Fibroblast of peridontal ligament (primary cell): ENCODE measurements around the gene COL23A1.

Source experiments
- DNase-seq: peaks from one replicate; pipeline ENCODE4 v3.0.0-alpha.2; 2010; ENCODE audit errors: extremely low read depth

The COL23A1 gene

DNA sequence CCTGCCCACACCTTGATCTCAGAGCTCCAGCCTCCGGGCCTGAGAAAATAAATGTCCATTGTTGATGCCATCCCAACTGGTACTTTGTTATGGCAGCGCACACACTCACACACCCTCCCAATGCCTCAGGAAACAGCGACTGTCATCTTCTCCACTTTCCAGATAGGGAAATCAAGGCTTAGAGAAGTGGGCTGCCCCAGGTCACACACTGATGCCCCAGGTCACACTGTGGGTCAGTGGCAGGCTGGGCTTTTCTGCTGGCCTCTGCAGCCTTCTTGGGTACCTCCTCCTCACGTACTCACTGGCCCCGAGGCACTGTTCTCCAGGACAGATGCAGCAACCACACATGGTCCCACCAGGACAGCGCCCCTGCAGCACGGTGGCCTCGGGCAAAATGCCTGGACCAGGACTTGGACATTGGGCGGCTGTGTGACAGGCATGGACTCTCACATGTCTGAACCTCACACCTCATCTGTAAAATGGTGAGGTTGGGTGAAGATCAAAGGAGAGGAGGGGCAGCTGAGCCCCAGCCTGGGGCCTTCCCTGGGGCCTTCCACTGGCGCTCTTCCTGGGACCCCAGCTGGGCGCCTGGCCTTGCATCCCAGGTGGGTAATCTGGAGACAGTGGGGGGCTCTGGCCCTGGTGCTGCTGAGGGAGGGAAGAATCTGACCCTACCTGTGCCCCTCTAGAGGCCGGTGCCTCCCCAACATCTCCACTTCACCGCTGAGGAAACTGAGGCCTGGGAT lies 156.0 kb downstream of the COL23A1 start:
- no peak for DNase-seq

DNA sequence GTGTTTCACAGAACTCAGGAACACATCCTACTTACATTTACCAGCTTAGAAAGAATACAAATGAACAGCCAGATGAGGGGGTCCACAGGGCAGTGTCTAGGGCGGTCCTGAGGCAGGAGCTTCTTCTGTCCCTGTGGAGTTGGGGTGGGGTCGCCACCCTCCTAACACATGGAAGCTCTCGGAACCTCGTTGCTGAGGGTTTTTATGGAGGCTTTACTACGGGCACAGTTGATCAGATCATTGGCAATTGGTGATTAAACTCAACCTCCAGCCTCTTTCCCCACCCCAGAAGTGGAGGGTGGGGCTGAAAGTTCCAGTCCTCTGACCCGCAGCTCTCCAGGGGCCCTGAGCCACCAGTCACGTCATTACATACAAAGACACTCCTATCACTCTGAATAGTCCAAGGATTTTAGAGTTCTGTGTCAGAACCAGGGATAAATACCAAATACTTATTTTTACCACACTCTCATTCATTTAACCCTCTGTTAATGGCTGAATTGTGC lies 156.9 kb downstream of the COL23A1 start:
- no peak for DNase-seq

DNA sequence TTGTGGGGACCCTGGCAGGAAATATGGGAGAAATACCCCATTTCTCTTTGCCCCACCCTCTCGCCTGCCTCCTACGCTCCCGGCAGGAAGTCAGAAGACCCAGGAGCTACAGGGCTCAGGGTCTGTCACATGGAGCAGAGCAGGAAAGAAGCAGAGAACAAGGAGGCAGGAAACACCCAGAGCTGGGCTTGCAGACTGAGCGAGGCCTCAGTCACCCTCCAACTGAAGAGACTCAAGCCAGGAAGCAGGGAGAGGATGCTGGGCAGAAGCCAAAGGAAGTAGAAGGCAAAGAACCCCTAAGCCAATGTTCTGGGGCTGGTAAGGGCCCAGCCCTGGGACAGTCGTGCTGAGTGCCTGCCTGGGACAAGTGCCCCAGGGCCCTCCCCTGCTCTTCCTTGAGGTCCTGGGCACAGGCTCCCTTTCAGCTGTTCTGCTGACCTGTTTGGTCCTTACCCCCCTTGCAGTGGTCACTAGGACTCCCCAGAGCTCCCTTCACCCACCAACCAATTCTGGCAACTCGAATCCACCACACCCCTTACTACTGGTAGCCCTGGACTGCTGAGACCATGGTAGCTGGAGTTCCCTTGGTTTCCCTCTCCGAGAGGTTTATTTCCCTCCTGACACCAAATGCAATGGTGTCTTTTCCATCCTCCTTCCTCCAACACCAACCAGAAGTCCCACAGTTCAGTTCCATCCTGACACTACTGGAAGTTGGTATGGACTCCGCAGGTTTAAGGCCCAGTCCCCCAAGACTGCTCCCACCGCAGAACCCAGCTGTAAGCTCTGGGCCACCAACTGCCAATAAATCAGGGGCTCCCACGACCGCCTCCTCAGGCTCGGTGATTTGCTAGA lies 157.5 kb downstream of the COL23A1 start:
- no peak for DNase-seq

DNA sequence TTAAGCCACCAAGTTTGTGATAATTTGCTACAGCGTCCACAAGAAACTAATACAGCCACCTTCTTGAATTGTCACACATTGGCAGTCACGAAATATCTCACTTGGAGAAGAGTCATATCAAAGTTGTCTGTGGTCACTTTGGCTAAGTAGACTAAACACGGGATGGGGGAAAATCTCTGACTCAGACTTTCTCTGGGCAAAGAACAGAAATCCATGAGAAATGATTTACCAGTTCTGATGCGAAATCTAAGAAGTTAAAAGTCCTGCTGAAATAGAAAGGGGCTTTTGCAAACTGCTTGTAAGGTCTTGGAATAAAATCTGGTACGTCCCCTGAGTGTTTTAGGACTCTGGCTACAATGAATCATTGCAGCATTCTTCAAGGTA lies 158.4 kb downstream of the COL23A1 start:
- no peak for DNase-seq

DNA sequence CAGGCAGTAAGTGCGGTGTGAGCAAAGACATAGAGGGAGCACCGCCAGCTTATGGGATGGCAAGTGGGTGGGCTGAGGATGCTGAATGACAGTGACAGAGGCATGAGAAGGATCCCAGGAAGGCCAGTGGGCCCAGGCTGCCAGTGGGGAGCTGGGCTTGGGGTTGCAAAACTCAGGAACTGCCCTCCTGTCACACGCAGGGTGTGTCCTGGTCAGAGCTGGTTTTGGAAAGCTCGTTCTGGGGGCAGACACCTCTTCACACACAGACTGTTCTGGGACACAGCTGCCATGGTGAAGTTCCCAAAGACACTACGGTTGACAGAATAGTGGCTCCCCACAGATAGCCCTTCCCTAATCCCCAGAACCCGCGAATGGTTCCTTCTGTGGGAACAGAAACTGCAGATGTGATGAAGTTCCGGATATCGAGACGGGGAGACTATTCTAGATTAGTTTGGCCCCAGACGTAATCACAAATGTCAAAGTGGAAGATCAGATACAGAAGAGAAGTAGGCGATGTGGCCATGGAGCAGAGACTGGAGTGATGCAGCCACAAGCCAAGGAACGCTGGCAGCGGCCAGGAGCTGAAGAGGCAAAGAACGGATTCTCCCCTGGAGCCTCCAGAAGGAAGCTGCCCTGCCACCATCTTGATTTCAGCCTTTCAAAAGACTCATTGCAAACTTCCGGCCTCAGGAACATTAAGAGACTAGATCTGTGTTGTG lies 159.0 kb downstream of the COL23A1 start:
- DNase-seq, result no peak

DNA sequence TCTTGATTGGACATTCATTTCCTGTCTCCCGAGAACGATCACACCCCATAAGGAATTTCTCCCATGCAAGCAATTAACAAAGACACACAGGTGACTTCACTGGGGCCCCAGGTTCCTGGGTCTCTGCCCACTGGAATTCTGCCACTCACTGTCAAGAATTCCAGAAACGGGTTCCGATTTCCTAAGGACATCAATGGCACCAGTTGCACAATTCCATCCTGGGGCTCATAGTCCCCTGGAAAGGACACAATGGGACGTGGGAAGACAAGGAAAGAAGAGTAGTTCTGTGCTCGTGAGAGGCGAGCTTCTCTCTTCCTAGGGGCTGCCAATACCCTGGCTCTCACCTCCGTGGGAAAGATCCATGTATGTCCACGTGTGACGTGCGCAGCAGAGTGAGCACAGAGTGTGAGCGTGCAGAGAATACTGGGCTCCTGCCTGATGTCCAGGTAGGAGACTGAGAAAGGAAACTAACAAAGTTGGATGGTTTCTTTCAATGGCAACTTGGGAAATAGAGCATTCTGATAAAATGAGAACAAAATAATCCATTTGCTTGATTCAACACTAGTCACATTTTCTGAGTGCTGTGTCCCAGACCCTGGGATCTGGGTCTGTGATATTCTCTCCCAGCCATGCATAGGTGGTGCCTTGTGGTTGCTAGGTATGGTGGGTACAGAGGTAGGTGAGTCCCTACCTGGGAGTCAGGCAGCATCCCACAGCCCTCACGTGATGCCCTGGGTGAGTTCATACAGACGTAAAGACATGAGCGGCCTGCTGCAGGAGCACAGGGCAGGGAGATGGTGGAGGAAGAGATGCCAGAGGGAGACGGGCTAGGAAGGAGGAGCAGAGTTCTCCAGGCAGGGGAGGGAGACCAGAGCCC lies 159.8 kb downstream of the COL23A1 start:
- DNase-seq, result no peak

DNA sequence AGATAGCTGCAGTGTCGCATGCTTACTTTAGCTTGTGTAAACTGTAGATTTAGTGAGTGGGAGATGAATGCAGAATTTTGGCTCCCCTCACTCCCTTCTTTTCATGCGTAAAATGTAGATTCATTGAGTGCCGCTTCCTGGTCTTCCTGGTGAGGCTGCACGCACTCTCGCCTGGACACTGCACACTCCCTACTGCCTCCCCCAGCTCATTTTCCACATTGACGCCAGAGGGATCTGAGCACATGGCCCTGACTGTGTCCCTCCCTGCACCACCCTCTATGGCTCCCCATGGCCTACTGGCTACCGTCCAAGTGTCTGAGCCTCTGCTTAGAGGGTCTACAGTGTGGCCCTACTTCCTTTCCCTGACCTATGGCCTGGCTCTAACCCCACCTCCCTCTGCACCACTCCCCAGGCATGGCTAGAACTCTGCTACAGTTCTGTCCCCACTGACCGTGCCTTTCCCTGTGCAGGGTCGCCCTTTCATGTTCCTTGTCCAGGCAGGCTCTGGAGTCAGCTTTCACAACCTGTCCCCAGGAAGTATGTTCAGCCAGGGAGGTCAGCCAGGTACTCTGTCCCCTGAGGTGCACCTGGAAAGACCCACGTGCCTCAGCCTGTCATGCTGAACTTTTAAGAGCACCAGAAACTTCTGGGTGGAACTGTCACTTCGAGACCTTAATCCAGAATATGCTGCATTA lies 160.6 kb downstream of the COL23A1 start:
- DNase-seq, result no peak

DNA sequence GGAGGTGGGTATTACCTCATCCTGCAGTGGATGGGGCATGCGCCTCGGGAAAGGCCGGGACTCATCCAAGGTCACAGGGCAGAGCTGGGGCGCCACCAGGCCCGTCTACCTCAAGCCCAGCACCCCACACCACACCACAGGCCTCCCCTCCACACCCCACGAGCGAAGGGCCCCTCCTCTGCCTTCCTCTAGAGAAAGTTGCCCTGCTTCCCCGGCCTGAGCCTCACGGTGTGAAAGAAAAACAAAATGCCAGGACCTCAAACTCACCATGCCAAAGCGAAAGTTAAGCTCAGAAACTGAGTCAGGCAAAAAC lies 161.1 kb downstream of the COL23A1 start:
- DNase-seq, result no peak

DNA sequence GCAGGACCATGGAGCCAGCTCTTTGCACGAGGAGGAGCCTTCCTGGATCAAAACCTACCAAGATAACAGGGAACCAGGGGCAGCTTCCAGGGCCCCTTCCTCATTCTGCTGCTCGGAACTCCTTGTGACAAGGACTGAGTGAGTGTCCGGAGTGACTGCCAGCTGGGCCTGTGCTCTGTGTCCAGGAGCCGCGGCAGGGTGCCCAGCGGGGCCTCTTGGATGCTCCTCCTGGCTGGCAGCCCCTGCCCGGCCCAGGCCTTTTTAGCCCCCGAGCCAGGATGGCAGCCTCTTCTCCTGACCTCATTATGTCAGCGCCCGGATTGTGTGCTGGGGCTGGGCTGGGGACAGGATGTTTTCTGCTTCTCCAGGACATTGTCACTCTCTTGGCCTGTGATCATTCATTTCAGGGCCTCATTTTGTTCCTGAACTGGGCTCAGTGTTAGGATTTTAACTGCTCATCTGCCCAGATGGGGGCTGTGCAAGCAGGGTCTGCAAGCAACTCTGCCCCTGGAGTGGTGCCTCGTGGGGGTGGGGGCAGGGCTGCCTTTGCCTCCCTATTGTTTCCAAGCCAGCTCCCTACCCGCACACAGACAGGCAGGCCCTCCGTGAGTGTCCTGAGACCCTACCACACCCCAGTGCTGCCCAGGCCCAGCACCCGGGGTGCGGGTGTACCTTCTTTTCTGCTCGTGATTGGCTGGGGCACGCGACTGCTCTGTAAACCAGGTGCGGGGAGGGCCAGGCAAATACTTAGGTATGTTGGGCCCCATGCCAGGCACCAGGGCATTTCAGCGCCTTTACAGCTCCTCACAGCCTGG lies 161.6 kb downstream of the COL23A1 start:
- DNase-seq, result no peak

DNA sequence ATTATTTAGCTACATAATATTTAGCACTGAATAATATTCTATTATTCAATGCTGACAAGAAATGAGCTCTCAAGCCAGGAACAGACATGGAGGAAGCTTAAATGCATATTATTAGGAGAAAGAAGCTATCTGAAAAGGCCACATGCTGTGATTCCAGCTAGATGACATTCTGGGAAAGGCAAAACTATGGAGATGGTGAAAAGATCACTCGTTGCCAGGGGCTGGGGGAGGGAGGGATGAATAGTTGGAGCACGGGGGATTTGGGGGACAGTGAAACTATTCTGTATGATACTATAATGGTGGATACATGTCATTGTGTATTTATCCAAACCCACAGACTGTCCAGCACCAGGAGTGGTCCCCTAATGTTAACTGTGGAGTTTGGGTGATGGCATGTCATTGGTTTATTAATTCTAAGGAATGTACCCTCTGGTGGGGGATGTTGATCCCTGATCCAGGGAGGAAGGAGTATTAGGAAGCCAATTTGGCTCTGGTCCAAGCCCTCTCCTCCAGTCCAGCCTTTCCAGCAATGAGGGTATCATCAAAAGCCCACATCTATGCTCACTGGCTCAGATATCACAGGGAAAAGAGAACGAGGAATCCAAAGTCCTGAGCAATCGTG lies 162.5 kb downstream of the COL23A1 start:
- DNase-seq, result no peak

DNA sequence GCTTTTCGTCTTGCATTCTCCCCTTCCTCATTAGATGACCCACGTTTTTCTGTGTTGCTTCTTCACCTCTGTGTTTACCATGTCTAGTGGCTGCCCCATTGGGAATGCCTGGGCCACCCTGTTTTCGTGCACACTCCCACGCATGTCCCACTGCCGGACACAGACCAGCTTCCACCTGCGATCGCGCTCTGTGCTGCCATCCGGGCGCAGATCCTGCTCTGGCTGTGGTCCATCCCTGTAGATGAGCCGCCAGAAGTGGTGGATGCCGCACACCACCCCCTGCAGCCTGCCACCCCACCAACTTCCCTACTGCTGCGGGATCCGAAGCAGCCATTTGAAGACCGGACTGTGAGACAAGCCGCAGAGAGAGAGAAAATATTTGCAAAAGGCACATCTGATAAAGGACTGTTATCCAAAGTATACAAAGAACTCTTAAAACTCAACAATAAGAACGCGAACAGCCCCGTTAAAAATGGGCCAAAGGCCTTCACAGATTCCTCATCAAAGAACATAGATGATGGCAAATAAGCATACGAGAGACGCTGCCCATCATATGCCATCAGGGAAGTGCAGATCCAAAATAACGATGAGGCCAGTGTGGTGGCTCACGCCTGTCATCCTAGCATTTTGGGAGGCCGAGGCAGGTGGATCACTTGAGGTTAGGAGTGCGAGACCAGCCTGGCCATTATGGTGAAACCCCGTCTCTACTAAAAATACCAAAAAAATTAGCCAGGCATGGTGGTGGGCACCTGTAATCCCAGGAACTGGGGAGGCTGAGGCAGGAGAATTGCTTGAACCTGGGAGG lies 163.7 kb downstream of the COL23A1 start:
- DNase-seq, result no peak

DNA sequence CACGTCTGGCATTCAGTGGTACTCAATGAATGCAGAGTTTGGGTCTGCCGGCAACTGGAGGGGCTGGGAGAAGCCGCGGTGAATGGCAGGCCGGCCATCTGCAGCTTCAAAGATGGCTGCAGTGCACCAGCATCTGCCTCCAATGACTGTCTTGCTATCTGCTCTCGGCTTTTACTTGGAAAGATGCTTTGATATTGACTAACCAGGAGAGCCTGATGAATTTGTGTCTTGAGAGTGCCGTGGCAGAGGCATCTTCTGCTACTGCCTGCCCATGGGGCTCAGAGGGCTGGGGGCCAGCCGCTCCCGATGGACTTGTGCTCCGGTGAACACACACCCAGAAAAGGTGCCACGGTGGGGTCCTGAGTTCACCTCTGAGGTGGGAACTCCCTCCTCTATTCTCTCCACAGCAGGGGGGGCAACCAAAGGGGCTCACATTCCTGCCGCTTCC lies 164.5 kb downstream of the COL23A1 start:
- no peak for DNase-seq

DNA sequence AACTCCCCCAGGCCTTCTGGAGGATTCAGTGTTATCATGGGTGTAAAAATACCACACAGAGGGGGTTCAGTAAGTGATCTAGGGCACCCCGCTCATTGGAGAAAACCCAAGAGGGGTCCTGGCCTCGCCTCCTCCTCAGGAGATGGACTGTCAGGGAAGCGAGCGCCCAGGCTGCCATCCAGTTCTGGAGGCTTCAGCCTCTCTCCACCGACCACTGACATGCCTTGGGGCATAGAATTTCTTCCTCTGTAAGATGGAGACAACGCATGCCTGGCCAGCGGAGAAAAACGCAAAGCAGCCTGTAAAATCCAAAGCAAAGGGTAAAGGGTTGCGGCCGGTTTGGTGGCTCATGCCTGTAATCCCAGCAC lies 165.4 kb downstream of the COL23A1 start:
- no peak for DNase-seq

DNA sequence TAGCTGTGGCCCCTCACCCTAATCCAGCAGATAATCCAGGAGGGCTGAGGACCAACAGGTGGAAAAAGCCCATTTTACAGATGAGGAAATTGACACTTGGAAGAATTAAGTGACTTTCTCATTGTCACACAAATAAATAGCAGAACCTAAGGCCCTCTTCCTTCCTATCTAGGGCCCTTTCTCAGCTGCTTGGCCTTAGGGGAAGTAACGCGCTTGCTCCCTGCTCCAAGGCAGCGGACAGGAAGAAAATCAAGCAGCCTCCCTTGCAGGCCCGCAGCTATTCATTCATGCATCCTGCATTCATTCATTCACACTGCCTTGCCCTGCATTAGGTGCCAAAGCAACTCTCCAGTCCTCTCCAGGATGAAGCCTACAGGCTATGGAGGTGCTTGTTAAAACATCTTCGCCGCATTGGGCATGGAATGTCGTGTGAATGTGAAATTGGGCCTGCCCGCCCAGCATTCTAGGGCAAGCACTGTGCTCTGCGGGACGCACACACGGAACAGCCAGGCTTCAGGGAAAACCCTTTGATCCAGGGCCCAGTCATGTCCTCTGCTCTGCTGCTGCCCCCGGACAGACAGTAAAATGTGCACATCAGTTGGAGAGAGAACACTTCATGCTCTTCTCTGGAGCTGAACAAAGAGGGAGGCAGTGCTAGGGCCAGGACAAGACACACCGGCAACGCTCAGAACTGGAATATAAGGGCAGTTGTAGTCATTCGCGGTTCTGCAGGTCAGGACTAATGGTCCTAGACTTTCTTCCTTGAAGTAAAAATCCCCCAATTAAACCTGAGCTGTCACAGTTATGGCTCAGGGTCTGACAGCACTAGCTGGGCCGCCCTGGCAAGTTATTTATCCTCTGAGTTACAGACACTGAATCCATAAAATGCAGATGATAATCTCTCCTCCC lies 166.0 kb downstream of the COL23A1 start:
- no peak for DNase-seq

DNA sequence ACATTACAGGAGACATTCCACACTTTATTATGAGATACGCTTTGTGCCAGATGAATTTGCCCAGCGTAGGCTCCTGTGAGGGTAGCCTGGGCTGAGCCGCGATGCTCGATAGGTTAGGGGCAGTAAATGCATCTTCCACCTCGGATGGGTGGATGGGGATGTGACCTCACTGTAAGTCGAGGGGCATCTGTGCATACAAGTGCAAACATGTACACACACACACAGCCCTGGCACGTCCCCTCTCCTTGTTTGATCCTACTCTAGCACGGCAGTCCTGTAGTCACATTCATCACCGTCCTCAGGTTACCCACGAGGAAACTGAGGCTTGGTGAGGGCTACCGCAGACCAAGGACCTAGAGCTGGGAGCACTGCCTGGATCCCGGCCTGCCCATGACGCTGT lies 166.8 kb downstream of the COL23A1 start:
- no peak for DNase-seq

DNA sequence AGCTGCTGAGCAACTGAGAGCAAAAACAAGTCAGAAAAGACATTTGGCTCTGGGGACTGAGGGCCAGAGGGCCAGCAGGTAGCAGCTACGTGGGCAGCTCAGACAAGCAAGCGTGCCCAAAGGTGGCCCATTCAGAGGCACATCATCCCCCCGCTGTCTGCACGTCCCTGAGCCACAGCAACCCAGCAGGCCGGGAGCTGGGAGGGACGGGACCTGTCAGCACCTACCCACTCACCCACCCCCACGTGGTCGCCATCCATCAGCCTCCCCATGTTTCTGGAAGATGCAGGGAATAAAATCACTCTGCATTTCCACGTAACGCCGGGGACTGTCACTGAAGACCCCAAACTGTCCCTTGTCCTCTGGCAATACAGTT lies 167.8 kb downstream of the COL23A1 start:
- DNase-seq, result no peak

DNA sequence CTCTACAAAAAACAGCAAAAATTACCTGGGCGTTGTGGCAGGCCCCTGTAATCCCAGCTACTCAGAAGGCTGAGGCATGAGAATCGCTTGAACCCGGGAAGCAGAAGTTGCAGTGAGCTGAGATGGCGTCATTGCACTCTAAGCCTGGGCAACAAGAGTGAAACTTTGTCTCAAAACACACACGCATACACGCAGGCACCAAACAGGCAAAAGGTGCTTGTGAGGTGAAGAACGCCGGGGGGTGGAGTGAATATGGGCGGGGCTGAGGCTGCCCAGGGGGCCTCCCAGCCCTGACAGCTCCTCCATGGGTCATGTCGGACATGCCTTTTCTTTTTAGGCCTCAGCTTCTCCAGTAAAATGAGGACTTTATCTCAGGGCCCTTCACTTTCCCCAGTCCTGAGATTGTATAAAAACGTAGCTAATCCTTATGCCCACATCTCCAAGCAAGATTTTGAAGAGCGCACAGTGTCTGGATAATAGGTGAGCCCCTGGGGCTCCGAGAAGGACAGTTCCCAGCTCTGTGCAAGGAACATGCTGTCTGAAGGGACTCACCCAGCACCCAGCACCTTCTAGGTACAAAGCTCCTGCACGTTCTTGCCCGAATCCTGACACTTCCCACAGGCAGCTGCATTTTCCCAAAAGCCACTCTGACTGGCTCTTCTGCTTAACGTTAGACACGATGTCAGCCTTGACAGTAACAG lies 168.3 kb downstream of the COL23A1 start:
- DNase-seq, result no peak
